HL-60 (cell line): Measurements from ENCODE around the gene MATN3.

Experiments
- DNase-seq, 2 experiments: peaks; one replicate each; pipeline ENCODE4 v3.0.0-alpha.2; 2010 to 2020; ENCODE audit warnings: low read depth in 1 of 2, low spot score in 1 of 2
- H3K27ac ChIP-seq: fragments of 250-450 bp; sonication (Bioruptor Pico); replicated peaks from 2 replicates; pipeline ENCODE4 v1.5.1; 2020; ENCODE audit warnings: mild to moderate bottlenecking, moderate library complexity
- H3K27me3 ChIP-seq: fragments of 250-450 bp; sonication (Bioruptor Pico); 2 replicates; pipeline ENCODE4 v1.5.1; 2021; ENCODE audit warnings: mild to moderate bottlenecking, moderate library complexity; ENCODE audit not compliant: insufficient read depth, poor library complexity, severe bottlenecking
- H3K4me3 ChIP-seq: replicated peaks from 2 replicates; pipeline ENCODE4 v1.5.1; 2011; ENCODE audit warnings: mild to moderate bottlenecking, control low read depth, low read length; ENCODE audit not compliant: insufficient read depth
- CTCF ChIP-seq: IDR thresholded peaks from one replicate; pipeline ENCODE4 v1.5.1; 2011; ENCODE audit warnings: low read length, control low read depth, inconsistent platforms; ENCODE audit not compliant: insufficient read depth
- GABPA ChIP-seq: IDR thresholded peaks from 2 replicates; pipeline ENCODE4 v1.6.1; 2012; ENCODE audit warnings: low read depth
- POLR2AphosphoS5 ChIP-seq: IDR thresholded peaks from 2 replicates; pipeline ENCODE4 v1.6.1; 2012; ENCODE audit warnings: low read depth
- REST ChIP-seq: IDR thresholded peaks from 2 replicates; pipeline ENCODE4 v1.6.1; 2012; ENCODE audit warnings: low read depth; ENCODE audit not compliant: insufficient replicate concordance
- SPI1 ChIP-seq: IDR thresholded peaks from 2 replicates; pipeline ENCODE4 v1.6.1; 2012; ENCODE audit warnings: low read depth, mild to moderate bottlenecking, borderline replicate concordance

MATN3 gene

GRCh38 chr2:20008703-20009102 is 3.8 kb downstream of the MATN3 start:
- H3K27me3 ChIP-seq = peaks cover 31% of the 10 kb centered on the region
- DNase-seq = no peak
- TF ChIP-seq POLR2AphosphoS5 (no peak), SPI1 (no peak), GABPA (no peak), CTCF (no peak)
- no peak overlapping the region for H3K4me3 ChIP-seq
- H3K27ac ChIP-seq = no peak overlapping the region

- H3K27me3 ChIP-seq = peaks cover 10% of the 10 kb centered on the region
- no peak for TF ChIP-seq GABPA
- TF ChIP-seq POLR2AphosphoS5 = no peak
- TF ChIP-seq REST = no peak
- TF ChIP-seq SPI1 = no peak
- no peak for TF ChIP-seq CTCF
- DNase-seq = no peak
- no peak overlapping the region for H3K27ac ChIP-seq
- no peak overlapping the region for H3K4me3 ChIP-seq
Measured at GRCh38 chr2:20005891-20006470, 6.5 kb downstream of the MATN3 start.

GRCh38 chr2:20005067-20005627 is 7.3 kb downstream of the MATN3 start:
- Histone ChIP-seq H3K27me3 (peaks cover 7% of the 10 kb centered on the region), H3K4me3 (no peak overlapping the region)
- TF ChIP-seq CTCF = no peak
- no peak for TF ChIP-seq REST
- TF ChIP-seq GABPA = no peak
- no peak for TF ChIP-seq SPI1
- TF ChIP-seq POLR2AphosphoS5 = no peak

More at GRCh38 chr2:20005067-20005627, 7.3 kb downstream of the MATN3 start:
- DNase-seq = no peak
- no peak overlapping the region for H3K27ac ChIP-seq
